ENCODE measurements around the gene SULT4A1. TPM values are rescaled to one million over a fixed set of nuclear protein-coding genes. Genes with fewer than 3 reads are reported as not detected.

Gene SULT4A1
- total RNA-seq, 2 donors from 2014 or later: not detected

- Histone ChIP-seq H3K36me3 (no peaks in the 10 kb centered on the region), H3K9me3 (peaks cover 7% of the 10 kb centered on the region), H3K27me3 (replicated peaks; ENCODE audit: insufficient read depth) (no peaks in the 10 kb centered on the region), H3K27ac (no peak overlapping the region), H3K4me1 (ENCODE audit: control insufficient read depth in 1 of 2, low read depth in 2 of 2) (no peaks in the 10 kb centered on the region), H3K4me3 (no peak overlapping the region)
- no peak for TF ChIP-seq CTCF (IDR thresholded peaks at IDR 0.05)
- DNase-seq (ENCODE audit: low spot score): no peak
- no peak for ATAC-seq (ENCODE audit: insufficient number of reproducible peaks, low FRiP score, low read depth)
Observed at GRCh38 chr22:43798492-43798891, 63.8 kb downstream of the SULT4A1 start.

- H3K4me1 ChIP-seq (ENCODE audit: control insufficient read depth in 1 of 2, low read depth in 2 of 2): no peaks in the 10 kb centered on the region
- no peak overlapping the region for H3K4me3 ChIP-seq
- H3K9me3 ChIP-seq: peaks cover 7% of the 10 kb centered on the region
- H3K27ac ChIP-seq: no peak overlapping the region
- DNase-seq (ENCODE audit: low spot score): no peak
- no peak for TF ChIP-seq CTCF (IDR thresholded peaks at IDR 0.05)
- no peaks in the 10 kb centered on the region for H3K27me3 ChIP-seq (replicated peaks; ENCODE audit: insufficient read depth)
- no peaks in the 10 kb centered on the region for H3K36me3 ChIP-seq
- ATAC-seq (ENCODE audit: insufficient number of reproducible peaks, low FRiP score, low read depth): no peak
Observed at GRCh38 chr22:43796567-43796966, 65.7 kb downstream of the SULT4A1 start.

GRCh38 chr22:43795320-43795719 lies 67.0 kb downstream of the SULT4A1 start:
- Histone ChIP-seq H3K9me3 (no peaks in the 10 kb centered on the region), H3K36me3 (no peaks in the 10 kb centered on the region), H3K4me3 (no peak overlapping the region), H3K27ac (no peak overlapping the region), H3K27me3 (replicated peaks; ENCODE audit: insufficient read depth) (no peaks in the 10 kb centered on the region), H3K4me1 (ENCODE audit: control insufficient read depth in 1 of 2, low read depth in 2 of 2) (no peaks in the 10 kb centered on the region)
- no peak for TF ChIP-seq CTCF (IDR thresholded peaks at IDR 0.05)
- no peak for DNase-seq (ENCODE audit: low spot score)
- ATAC-seq (ENCODE audit: insufficient number of reproducible peaks, low FRiP score, low read depth): no peak

GRCh38 chr22:43792905-43793304 lies 69.4 kb downstream of the SULT4A1 start:
- Histone ChIP-seq H3K4me3 (no peak overlapping the region), H3K27ac (no peak overlapping the region), H3K27me3 (replicated peaks; ENCODE audit: insufficient read depth) (no peaks in the 10 kb centered on the region), H3K9me3 (no peaks in the 10 kb centered on the region), H3K4me1 (ENCODE audit: control insufficient read depth in 1 of 2, low read depth in 2 of 2) (peaks cover 0 to 6% of the 10 kb centered on the region in 2 donors), H3K36me3 (no peaks in the 10 kb centered on the region)
- TF ChIP-seq CTCF (IDR thresholded peaks at IDR 0.05): no peak
- DNase-seq (ENCODE audit: low spot score): no peak
- ATAC-seq (ENCODE audit: insufficient number of reproducible peaks, low FRiP score, low read depth): no peak

- Histone ChIP-seq H3K36me3 (no peaks in the 10 kb centered on the region), H3K9me3 (no peaks in the 10 kb centered on the region), H3K27ac (no peak overlapping the region), H3K4me3 (no peak overlapping the region), H3K4me1 (ENCODE audit: control insufficient read depth in 1 of 2, low read depth in 2 of 2) (peaks cover 0 to 6% of the 10 kb centered on the region in 2 donors), H3K27me3 (replicated peaks; ENCODE audit: insufficient read depth) (no peaks in the 10 kb centered on the region)
- TF ChIP-seq CTCF (IDR thresholded peaks at IDR 0.05): no peak
- no peak for DNase-seq (ENCODE audit: low spot score)
- ATAC-seq (ENCODE audit: insufficient number of reproducible peaks, low FRiP score, low read depth): peak; percentile 65
Observed at GRCh38 chr22:43789452-43789851, 72.9 kb downstream of the SULT4A1 start.
